Lung (tissue), 12 donors: ENCODE data around the gene BTBD16. TPM values are rescaled to one million over a fixed set of nuclear protein-coding genes. Genes with fewer than 3 reads are reported as not detected.

Experiments used
- ATAC-seq: fragments of 200-7000 bp; cut with Tn5 transposase; one replicate; pipeline ENCODE4 v1.9.1; 2020; ENCODE audit warnings: moderate number of reproducible peaks; ENCODE audit not compliant: insufficient read depth, low FRiP score
- DNase-seq, 3 donors: peaks; one replicate each; pipeline ENCODE4 v3.0.0-alpha.2; 2013 to 2017
- H3K27ac ChIP-seq, 2 donors: one replicate each; pipeline ENCODE4 v1.5.1; 2013; ENCODE audit warnings: mild to moderate bottlenecking in 2 of 2, moderate library complexity in 2 of 2, control low read depth in 1 of 2, inconsistent platforms in 1 of 2, low read depth in 1 of 2, low read length in 1 of 2
- H3K27me3 ChIP-seq, 3 donors: one replicate each; pipeline ENCODE4 v1.5.1; 2013; ENCODE audit warnings: low read length in 2 of 3; ENCODE audit not compliant: control insufficient read depth in 3 of 3, insufficient read depth in 3 of 3
- H3K36me3 ChIP-seq, 4 donors: one replicate each; pipeline ENCODE4 v1.5.1; 2013; ENCODE audit warnings: low read length in 4 of 4, mild to moderate bottlenecking in 1 of 4, moderate library complexity in 1 of 4; ENCODE audit not compliant: control insufficient read depth in 4 of 4, insufficient read depth in 4 of 4
- H3K4me1 ChIP-seq, 5 donors: one replicate each; pipeline ENCODE4 v1.5.1; 2013; ENCODE audit warnings: low read length in 5 of 5, mild to moderate bottlenecking in 2 of 5, moderate library complexity in 1 of 5; ENCODE audit not compliant: control insufficient read depth in 5 of 5, insufficient read depth in 5 of 5
- H3K4me3 ChIP-seq: one replicate; pipeline ENCODE4 v1.5.1; 2013; ENCODE audit warnings: mild to moderate bottlenecking, control low read depth, moderate library complexity
- H3K9ac ChIP-seq, 2 donors: one replicate each; pipeline ENCODE4 v1.5.1; 2013; ENCODE audit warnings: low read length in 2 of 2, control low read depth in 1 of 2; ENCODE audit not compliant: insufficient read depth in 1 of 2
- H3K9me3 ChIP-seq, 4 donors: one replicate each; pipeline ENCODE4 v1.5.1; 2013; ENCODE audit warnings: low read length in 3 of 4, mild to moderate bottlenecking in 1 of 4, moderate library complexity in 1 of 4; ENCODE audit not compliant: control insufficient read depth in 4 of 4, insufficient read depth in 3 of 4
- CTCF ChIP-seq: IDR thresholded peaks from 2 replicates; pipeline ENCODE4 v1.5.1; 2012; ENCODE audit warnings: mild to moderate bottlenecking; ENCODE audit errors: control extremely low read depth, extremely low read depth
- WGBS, 2 donors: extraction: QIAGEN DNeasy Blood & Tissue Kit; methylation state at CpG; one replicate each; pipeline ENCODE4 v1.1.7; 2013; 5-methylcytosine and 5-hydroxymethylcytosine counted together
- polyA plus RNA-seq, 2 donors: library from polyadenylated mRNA; stranded (reverse); fragments of 200-250 nt; gene quantifications; one replicate each; pipeline ENCODE4 v1.2.1, GENCODE V29; 2013
- total RNA-seq, 2 donors: library from RNA; depleted of rRNA in 1 of 2; stranded (reverse); fragments of >200 nt in 1 of 2; gene quantifications; one replicate each; pipeline ENCODE4 v1.2.1, GENCODE V29; 2014 to 2021
- donor health status: control.
- donor health status: control.
- donor health status: Bipolar disorder and iron deficiency.
- donor health status: healthy.
- donor health status: DM: yes; HTN: yes; CAD: no.

BTBD16 gene
- total and polyA plus RNA-seq, 4 donors, result 0.03 to 0.73 (median 0.67) TPM; not detected in 1

DNA sequence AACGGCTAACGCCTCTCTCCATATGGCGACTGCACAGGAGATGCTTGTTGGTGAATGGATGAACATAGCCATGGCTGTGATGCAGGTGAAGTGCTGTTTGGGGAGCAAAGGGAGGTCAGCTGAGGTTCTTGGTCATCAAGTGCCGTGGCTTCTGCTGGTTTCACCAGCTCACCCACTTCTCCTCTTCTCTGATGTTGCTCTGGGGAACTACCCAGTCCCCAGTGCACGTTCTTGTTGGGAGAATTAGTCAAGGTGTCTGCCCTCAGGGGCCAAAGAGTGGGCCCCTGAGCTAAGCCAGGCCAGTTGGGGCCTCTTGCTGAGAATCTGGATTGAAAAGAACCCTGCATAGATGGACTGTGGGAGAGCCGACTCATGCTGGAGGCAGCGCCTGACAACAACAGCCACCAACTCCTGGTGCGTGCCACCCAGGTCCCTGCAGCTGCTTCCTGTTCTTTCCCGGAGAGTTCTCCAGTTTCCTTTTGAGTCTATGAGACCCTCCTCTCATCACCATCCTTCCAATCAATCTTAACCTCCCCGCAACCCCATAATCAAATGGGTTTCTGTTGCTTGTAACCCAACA, 3.0 kb downstream of the BTBD16 start:
- Histone ChIP-seq H3K9ac (no peak overlapping the region), H3K36me3 (peaks cover 0 to 7% (median 0%) of the 10 kb centered on the region in 4 donors), H3K4me1 (peaks cover 0 to 1% (median 0%) of the 10 kb centered on the region in 5 donors), H3K4me3 (no peak overlapping the region), H3K9me3 (peaks cover 0 to 2% (median 0%) of the 10 kb centered on the region in 4 donors), H3K27me3 (no peaks in the 10 kb centered on the region), H3K27ac (no peak overlapping the region)
- DNase-seq, result no peak
- ATAC-seq, result no peak
- no peak for TF ChIP-seq CTCF
- 70 to 82% methylated on average over 10 of the region's 10 CpGs for whole genome bisulfite sequencing, 2 donors

DNA sequence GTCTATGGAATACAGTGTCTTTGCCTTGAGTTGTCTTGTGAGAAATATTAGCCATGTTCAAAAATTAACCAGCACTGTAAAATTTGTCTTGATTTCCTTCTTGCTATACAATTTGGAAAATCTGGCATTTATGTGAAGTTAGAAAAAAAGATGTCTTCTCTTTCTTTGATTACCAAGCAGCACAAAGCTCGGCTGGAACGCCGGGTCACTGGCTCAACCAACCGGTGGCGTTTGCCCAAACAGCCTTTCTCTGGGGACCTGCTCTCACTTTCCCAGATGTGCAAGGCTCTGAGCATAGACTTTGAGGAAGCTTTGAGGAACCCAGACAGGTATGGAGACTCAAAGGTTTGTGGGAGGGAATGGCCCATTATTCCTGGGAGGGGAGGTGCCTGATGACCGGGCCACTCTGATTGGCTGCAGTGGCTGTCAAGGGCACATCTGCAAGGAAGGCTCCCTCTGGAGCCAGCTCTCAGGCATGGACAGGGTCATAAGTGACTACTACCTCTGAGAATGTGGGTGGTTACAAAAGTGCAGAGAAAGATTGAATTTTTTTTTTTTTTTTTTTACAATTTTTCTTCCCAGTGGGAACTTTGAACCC, 5.6 kb downstream of the BTBD16 start:
- H3K27ac ChIP-seq, result no peak overlapping the region
- no peaks in the 10 kb centered on the region for H3K4me1 ChIP-seq
- no peaks in the 10 kb centered on the region for H3K9me3 ChIP-seq
- H3K9ac ChIP-seq, result no peak overlapping the region
- ATAC-seq (no peak), DNase-seq (no peak)
- no peaks in the 10 kb centered on the region for H3K36me3 ChIP-seq
- no peaks in the 10 kb centered on the region for H3K27me3 ChIP-seq
- TF ChIP-seq CTCF, result no peak
- WGBS, 2 donors, result 95 to 99% methylated on average over 6 of the region's 6 CpGs
- no peak overlapping the region for H3K4me3 ChIP-seq

GRCh38 chr10:122277526-122278136, 6.5 kb downstream of the BTBD16 start:
- Histone ChIP-seq H3K4me3 (no peak overlapping the region), H3K27me3 (no peaks in the 10 kb centered on the region), H3K9ac (no peak overlapping the region), H3K27ac (no peak overlapping the region), H3K9me3 (no peaks in the 10 kb centered on the region), H3K4me1 (no peaks in the 10 kb centered on the region), H3K36me3 (no peaks in the 10 kb centered on the region)
- no peak for TF ChIP-seq CTCF
- DNase-seq (no peak), ATAC-seq (no peak)
- WGBS, 2 donors, result 81 to 86% methylated on average over 10 of the region's 10 CpGs
